ENCODE results near the gene ASB1.

ASB1 gene, protein sequence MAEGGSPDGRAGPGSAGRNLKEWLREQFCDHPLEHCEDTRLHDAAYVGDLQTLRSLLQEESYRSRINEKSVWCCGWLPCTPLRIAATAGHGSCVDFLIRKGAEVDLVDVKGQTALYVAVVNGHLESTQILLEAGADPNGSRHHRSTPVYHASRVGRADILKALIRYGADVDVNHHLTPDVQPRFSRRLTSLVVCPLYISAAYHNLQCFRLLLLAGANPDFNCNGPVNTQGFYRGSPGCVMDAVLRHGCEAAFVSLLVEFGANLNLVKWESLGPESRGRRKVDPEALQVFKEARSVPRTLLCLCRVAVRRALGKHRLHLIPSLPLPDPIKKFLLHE

GRCh38 chr2:238426568-238427434 is at the start of gene ASB1:
TSS of gene ASB1 (plus strand) at chr2:238426927. CDS start at chr2:238427071, 144 bp downstream.
- no peak for DNase-seq

DNA sequence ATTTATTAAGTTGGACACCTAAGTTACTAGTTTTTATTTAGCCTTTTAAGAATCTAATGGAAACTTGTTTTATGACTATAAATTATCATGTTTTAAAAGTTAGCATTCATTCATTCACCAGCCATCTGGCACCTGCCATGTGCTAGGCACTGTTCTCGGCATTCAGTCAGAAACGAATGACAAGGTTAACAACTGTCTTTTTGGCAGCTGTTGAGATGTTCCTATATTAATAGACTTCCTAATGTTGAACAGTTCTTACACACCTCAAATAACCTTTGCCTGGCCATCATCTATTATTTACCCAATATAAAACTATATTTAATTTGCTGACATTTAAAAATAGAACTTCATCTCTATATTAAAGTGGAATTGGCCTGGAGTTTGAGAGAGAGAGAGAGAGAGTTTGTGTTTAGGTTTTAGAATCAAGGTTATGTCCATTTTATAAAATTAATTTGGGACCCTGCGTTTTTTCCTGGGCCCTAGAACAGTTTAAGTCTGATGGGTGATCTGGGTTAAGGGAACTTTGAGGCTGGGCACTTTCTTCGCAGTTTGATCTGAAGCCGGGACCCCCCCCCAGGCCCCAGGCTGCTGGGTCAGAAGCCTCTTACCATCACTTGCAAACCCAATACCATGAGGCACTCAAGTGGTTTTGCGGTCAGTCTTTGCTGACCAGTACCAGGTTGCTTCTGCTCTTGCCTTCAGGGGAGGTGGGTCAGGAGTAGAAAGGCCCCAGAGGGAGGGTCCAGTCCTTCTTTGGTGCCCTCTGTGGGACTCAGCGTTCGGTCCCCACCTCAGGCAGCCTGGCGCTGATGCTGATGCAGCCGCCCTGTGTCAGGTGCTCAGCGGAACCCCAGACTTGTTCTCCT is 48.3 kb upstream of the ASB1 start:
- no peak for DNase-seq

DNA sequence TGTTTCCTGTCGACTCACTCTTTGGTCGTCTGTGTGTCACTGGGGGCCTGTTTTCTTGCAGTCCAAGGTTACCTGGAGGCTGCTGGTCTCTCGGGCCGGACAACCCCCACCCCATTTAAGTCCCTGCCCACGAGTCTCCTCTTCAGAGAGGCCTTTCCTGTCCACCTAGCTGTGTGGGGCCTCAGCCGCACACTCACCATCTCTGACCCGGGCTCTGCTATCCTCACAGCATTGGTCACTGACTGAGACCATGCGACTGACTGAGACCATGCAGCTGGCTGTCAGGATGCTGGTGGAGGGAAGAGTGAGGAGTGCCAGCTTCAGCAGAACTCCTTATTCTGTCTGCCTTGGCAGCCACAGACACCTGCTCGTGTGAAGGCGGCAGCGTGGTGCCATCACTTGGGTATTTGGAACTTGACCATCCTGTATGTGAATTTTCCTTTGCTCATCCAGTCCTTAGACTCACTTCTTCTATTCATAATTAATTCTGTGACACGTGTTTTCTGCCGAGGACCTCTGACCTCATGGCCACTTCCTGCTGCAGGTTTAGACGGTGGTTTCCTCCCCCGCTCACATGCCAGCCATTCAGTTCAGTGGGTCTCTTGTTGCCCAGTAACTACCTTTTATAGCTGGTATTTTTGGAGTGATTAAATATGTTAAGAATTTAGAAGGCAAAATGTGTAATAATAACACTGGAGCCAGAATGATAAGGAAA is 47.5 kb upstream of the ASB1 start:
- no peak for DNase-seq

GRCh38 chr2:238380336-238380735 is 46.4 kb upstream of the ASB1 start:
- DNase-seq, result no peak

DNA sequence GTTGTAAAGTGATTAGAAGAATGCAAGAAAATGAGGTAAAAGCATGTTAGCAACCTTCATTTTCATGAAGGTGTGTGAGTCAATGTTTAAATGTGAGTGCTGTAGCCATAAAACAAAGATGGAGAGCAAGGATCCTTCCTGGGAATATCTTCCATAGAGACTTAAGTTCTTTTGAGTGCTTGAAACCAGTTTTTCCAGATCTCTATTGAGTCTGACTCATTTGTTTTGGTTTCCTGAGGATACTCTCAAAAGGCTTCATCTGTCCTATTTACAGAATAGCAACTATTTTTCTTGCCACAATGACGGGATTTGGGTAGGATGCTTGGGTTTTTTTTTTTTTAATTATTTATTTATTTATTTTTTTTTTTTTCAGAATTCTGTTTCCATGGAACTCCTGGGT is 45.9 kb upstream of the ASB1 start:
- DNase-seq, result no peak

DNA sequence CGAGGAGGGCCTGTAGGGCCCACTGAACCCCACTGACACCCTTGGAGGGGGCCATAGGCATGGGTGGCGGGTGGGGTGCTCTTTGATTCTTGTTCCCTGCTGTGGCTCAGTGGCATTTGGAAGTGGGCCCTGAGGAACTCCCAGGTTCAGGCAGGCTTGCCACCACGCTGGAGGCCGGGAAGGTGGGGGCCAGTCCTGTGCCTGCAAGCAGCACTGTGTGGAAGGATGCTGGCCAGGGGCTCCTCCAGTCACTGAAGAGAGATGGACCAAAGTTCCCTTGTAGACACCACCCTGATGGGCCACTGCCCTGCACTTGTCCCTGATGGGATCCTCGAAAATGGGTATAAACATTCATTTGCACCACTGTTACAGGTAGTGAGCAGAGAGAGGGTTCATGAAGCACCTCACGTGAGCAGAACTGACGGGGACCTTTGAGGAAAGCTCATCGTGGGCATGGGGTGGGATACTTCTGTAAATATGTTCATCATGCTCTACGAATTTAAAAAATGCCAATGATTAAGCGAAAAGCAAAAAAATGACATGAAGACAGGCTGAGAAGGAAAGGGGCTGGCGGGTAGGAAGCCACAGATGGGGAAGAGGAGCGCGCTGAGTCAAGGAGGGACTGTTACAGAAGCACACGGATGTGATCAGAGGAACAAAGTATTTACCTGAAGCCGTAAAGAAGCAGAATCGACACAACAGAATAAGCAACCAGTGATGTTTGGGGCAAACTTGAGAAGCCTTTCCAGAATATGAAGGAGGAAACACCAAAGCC is 45.2 kb upstream of the ASB1 start:
- DNase-seq, result no peak

DNA sequence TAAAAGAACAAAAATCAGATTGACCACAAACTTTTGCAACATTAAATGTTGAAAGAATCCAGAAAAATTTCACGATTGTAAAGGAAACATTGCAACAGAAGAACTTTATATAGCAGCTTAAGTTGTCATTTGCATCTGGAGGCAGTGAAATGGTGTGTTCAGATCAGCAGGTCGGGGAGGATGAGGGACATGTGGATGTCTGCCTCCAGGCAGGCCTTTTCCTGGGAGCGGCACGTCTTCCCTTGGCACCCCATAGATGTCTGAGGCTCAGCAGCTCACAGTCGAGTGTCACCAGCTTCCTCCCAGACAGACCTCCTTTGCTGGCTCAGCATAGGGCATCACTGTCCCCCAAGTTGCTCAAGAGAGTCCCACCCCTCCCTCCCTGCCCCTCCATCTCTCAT is 44.3 kb upstream of the ASB1 start:
- no peak for DNase-seq

GRCh38 chr2:238383135-238383534 is 43.6 kb upstream of the ASB1 start:
- no peak for DNase-seq

GRCh38 chr2:238383743-238384380 is 42.9 kb upstream of the ASB1 start:
- no peak for DNase-seq

- DNase-seq, result no peak
These were observed 39.4 kb upstream of the ASB1 start for GRCh38 chr2:238387332-238387731.

DNA sequence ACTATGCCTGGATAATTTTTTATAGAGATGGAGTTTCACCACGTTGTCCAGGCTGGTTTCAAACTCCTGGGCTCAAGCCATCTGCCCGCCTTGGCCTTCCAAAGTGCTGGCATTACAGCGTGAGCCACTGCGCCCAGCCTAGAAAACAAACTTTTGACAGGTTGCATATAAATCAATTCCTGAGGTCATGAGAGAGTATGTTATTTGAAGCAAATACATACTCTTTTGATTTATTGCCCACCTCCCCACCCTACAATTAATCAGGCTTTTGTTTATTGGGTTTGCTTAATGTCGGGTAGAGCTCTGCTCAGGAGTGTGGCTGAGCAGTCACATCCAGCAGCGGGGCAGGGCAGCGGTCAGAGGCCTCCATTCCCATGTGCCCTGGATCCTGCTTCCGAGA is 37.9 kb upstream of the ASB1 start:
- DNase-seq, result no peak

GRCh38 chr2:238389988-238390589 is 36.6 kb upstream of the ASB1 start:
- DNase-seq, result peak; percentile 9

DNA sequence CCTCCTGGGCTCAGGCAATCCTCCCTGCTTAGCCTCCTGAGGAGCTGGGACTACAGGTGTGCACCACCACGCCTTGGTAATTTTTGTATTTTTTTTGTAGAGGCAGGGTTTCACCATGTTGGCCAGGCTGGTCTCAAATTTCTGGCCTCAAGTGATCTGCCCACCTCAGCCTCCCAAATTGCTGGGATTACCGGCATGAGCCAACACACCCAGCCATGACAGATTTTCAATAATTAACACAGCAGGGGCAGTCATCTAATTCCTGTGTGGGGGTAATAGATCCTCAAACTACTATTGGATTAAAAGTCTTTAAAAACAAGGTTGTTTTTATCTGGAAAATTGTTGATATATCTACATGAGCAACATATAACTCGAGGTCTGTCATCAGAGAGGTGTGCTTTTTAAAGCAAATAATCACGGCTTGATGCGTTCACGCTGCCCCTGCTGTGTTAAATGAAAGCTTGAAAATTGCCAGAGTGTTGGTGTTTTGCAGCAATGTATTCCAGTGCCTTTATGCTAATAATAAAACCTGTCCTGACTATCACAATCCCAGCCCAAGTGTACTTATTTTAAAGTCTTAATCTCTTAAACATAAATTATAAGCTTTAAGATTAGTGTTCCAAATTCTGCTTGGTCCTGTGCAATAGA is 35.6 kb upstream of the ASB1 start:
- DNase-seq, result no peak

GRCh38 chr2:238396663-238397062 is 30.1 kb upstream of the ASB1 start:
- no peak for DNase-seq

DNA sequence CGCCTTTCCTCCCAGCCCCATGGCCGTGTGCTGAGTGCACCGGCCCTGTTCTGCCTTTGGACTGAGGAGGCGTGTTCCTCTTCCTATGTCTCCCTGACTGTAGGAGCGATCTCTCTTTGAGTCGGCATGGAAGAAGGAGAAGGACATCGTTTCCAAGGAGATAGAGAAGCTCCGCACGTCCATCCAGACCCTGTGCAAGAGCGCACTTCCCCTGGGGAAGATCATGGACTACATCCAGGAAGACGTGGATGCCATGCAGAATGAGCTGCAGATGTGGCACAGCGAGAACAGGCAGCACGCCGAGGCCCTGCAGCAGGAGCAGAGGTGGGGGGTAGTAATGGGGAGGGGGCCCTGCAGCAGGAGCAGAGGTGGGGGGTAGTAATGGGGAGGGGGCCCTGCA is 29.4 kb upstream of the ASB1 start:
- no peak for DNase-seq

- no peak for DNase-seq
These were observed 28.1 kb upstream of the ASB1 start for GRCh38 chr2:238398577-238398976.

DNA sequence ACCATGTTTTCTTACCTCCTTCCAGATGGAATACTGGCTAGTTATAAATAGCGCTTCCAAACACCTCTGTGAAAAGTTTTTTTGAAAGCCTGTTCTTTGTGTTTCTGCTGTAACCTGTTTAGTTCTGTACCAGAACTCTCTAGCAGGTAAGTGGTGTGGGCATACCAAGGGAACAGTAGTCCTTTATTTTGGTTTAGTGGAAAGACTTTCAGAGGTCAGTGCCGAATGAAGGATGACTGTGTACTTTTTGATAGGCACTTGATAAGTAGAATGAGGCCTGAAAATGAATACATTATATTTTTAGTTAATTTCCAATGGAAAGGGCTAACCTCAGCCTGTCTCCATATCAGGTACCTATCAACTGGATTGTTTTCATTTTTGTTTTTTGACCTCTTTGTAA is 27.6 kb upstream of the ASB1 start:
- DNase-seq, result no peak

DNA sequence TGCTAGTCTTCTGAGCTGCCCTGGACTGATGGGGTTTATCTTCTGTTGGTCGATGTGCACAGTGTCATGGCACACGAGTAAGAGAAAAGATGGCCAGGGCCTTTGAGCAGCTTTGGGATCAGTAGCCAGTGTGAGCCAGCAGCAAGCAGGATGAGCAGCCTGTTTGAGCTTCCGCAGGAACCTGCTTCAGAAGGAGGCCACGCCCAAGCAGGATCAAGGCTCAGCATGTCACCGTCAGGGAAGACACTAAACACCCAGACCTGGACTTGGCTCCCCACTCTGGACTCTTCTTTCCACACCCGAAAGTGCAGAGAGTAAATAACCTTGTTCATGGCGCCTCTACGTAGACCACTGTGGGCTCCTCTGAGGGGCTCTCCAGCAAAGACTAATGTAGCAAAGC is 25.2 kb upstream of the ASB1 start:
- no peak for DNase-seq

- no peak for DNase-seq
These were observed 22.9 kb upstream of the ASB1 start for GRCh38 chr2:238403632-238404405.
